H1 (cell line): ENCODE results near the gene KLHDC8B. TPM values are rescaled to one million over a fixed set of nuclear protein-coding genes. Genes with fewer than 3 reads are reported as not detected.
A peak's percentile ranks its signal among the peaks of the same experiment; 100 is the strongest.

ENCODE experiments used
- CTCF ChIA-PET: fragments of 300-600 bp; sonication (Branson Sonifier 250); formaldehyde crosslinking; loops from one replicate; lab custom pipeline; 2021; ENCODE audit not compliant: partially characterized antibody; lab: Charles Lee
- POLR2A ChIA-PET: fragments of 300-600 bp; sonication (Branson Sonifier 250); formaldehyde crosslinking; loops from one replicate; lab custom pipeline; 2021; ENCODE audit warnings: inconsistent platforms; ENCODE audit not compliant: partially characterized antibody; lab: Charles Lee
- DNase-seq, 2 experiments: peaks; one replicate each; pipeline versions ENCODE4 v3.0.0 to v3.0.0-alpha.2; 2010 to 2022; ENCODE audit warnings: low spot score in 2 of 2, low read depth in 1 of 2, mixed read lengths in 1 of 2
- FAIRE-seq: peaks from 2 replicates; lab custom pipeline; 2011; peaks lifted over from hg19 to GRCh38; lab: Jason Lieb, UNC
- H2AFZ ChIP-seq: 2 replicates; pipeline ENCODE4 v1.8.1; 2012; ENCODE audit warnings: low read length, inconsistent platforms
- H2AK5ac ChIP-seq: 2 replicates; pipeline ENCODE4 v1.6.1; 2013; ENCODE audit warnings: low read depth, low read length
- H2BK120ac ChIP-seq: replicated peaks from 2 replicates; pipeline ENCODE3; 2013; ENCODE audit warnings: low read depth, low read length, inconsistent platforms
- H2BK12ac ChIP-seq: 2 replicates; pipeline ENCODE4 v1.6.1; 2013; ENCODE audit warnings: low read depth, low read length
- H2BK15ac ChIP-seq: 2 replicates; pipeline ENCODE4 v1.6.1; 2013; ENCODE audit warnings: low read length
- H2BK20ac ChIP-seq: 2 replicates; pipeline ENCODE4 v1.6.1; 2013; ENCODE audit warnings: low read length
- H2BK5ac ChIP-seq: 2 replicates; pipeline ENCODE4 v1.6.1; 2013; ENCODE audit warnings: low read depth, low read length
- H3K14ac ChIP-seq: 2 replicates; pipeline ENCODE4 v1.6.1; 2013; ENCODE audit warnings: inconsistent platforms; ENCODE audit not compliant: insufficient read length
- H3K18ac ChIP-seq: 2 replicates; pipeline ENCODE4 v1.6.1; 2013; ENCODE audit warnings: low read length; ENCODE audit errors: extremely low read depth
- H3K23ac ChIP-seq: 2 replicates; pipeline ENCODE4 v1.6.1; 2013; ENCODE audit warnings: inconsistent platforms; ENCODE audit not compliant: insufficient read length
- H3K23me2 ChIP-seq: 2 replicates; pipeline ENCODE4 v1.6.1; 2013; ENCODE audit warnings: low read depth, low read length
- H3K27ac ChIP-seq: 2 replicates; pipeline ENCODE4 v1.6.1; 2011; ENCODE audit warnings: low read depth, low read length, inconsistent platforms
- H3K27me3 ChIP-seq, 4 experiments: replicated peaks in 1 of 4; 1 replicate in 1 of 4; 2 replicates in 3 of 4; pipeline versions ENCODE4 v1.6.1 to v1.8.1; 2011 to 2013; ENCODE audit warnings: low read length in 3 of 4, mild to moderate bottlenecking in 3 of 4, inconsistent platforms in 2 of 4, mixed read lengths in 2 of 4, moderate library complexity in 1 of 4; ENCODE audit not compliant: control insufficient read depth in 3 of 4, insufficient read depth in 3 of 4; ENCODE audit errors: extremely low read depth in 1 of 4
- H3K36me3 ChIP-seq, 4 experiments: 2 replicates each; pipeline versions ENCODE4 v1.6.1 to v1.8.1; 2011 to 2013; ENCODE audit warnings: mild to moderate bottlenecking in 4 of 4, low read length in 3 of 4, moderate library complexity in 2 of 4, control low read depth in 1 of 4, inconsistent platforms in 1 of 4; ENCODE audit not compliant: insufficient read depth in 4 of 4, control insufficient read depth in 2 of 4
- H3K4ac ChIP-seq: replicated peaks from 2 replicates; pipeline ENCODE3; 2013; ENCODE audit warnings: low read length, low read depth, mixed read lengths, inconsistent platforms; ENCODE audit not compliant: insufficient read length
- H3K4me1 ChIP-seq, 4 experiments: replicated peaks in 1 of 4; 1 replicate in 1 of 4; 2 replicates in 3 of 4; pipeline versions ENCODE4 v1.6.1 to v1.8.1; 2011 to 2013; ENCODE audit warnings: low read length in 3 of 4, inconsistent platforms in 2 of 4, mixed read lengths in 1 of 4; ENCODE audit not compliant: insufficient read depth in 4 of 4, control insufficient read depth in 3 of 4
- H3K4me2 ChIP-seq, 2 experiments: 2 replicates each; pipeline versions ENCODE4 v1.6.1 to v1.8.1; 2011 to 2013; ENCODE audit warnings: low read depth in 2 of 2, low read length in 2 of 2, control low read depth in 1 of 2, inconsistent platforms in 1 of 2, mild to moderate bottlenecking in 1 of 2; ENCODE audit not compliant: insufficient read depth in 1 of 2
- H3K4me3 ChIP-seq, 4 experiments: fragments of 200-600, 300-600 bp in 1 of 4; sonication (generic), shearing (Covaris generic), sonication (Bioruptor Twin) in 1 of 4; 2 replicates each; pipeline versions ENCODE4 v1.5.1 to v1.8.1; 2011 to 2016; ENCODE audit warnings: low read length in 4 of 4, low read depth in 3 of 4, control low read depth in 2 of 4, inconsistent platforms in 2 of 4, mild to moderate bottlenecking in 2 of 4, mixed read lengths in 1 of 4, moderate library complexity in 1 of 4; ENCODE audit not compliant: insufficient read depth in 2 of 4; ENCODE audit errors: extremely low read depth in 1 of 4
- H3K56ac ChIP-seq: replicated peaks from 2 replicates; pipeline ENCODE3; 2013; ENCODE audit warnings: low read depth, mild to moderate bottlenecking, mixed read lengths, low read length, inconsistent platforms; ENCODE audit not compliant: insufficient read length
- H3K79me1 ChIP-seq: 2 replicates; pipeline ENCODE4 v1.6.1; 2013; ENCODE audit warnings: low read depth, low read length, control low read depth
- H3K79me2 ChIP-seq, 2 experiments: 2 replicates each; pipeline versions ENCODE4 v1.6.1 to v1.8.1; 2012 to 2013; ENCODE audit warnings: low read length in 2 of 2, mild to moderate bottlenecking in 2 of 2, inconsistent platforms in 1 of 2; ENCODE audit not compliant: insufficient read depth in 2 of 2, control insufficient read depth in 1 of 2
- H3K9ac ChIP-seq, 4 experiments: replicated peaks in 1 of 4; 1 replicate in 1 of 4; 2 replicates in 3 of 4; pipeline versions ENCODE4 v1.6.1 to v1.8.1; 2011 to 2013; ENCODE audit warnings: low read depth in 3 of 4, low read length in 3 of 4, control low read depth in 2 of 4, mild to moderate bottlenecking in 2 of 4, moderate library complexity in 2 of 4, inconsistent platforms in 1 of 4; ENCODE audit errors: extremely low read depth in 1 of 4
- H3K9me3 ChIP-seq, 2 experiments: 2 replicates each; pipeline versions ENCODE4 v1.6.1 to v1.8.1; 2012 to 2013; ENCODE audit warnings: mild to moderate bottlenecking in 2 of 2, moderate library complexity in 2 of 2, control low read depth in 1 of 2, inconsistent platforms in 1 of 2, low read depth in 1 of 2, low read length in 1 of 2, mixed read lengths in 1 of 2; ENCODE audit not compliant: insufficient read depth in 2 of 2
- H4K20me1 ChIP-seq, 2 experiments: replicated peaks in 1 of 2; 2 replicates each; pipeline versions ENCODE3 to v1.8.1; 2011 to 2013; ENCODE audit warnings: inconsistent platforms in 2 of 2, low read length in 2 of 2, mild to moderate bottlenecking in 1 of 2; ENCODE audit not compliant: insufficient read depth in 2 of 2, control insufficient read depth in 1 of 2
- H4K5ac ChIP-seq: 2 replicates; pipeline ENCODE4 v1.6.1; 2013; ENCODE audit warnings: low read length, low read depth, mixed read lengths, inconsistent platforms; ENCODE audit not compliant: insufficient read length
- H4K8ac ChIP-seq: 2 replicates; pipeline ENCODE4 v1.8.0; 2013; ENCODE audit warnings: mild to moderate bottlenecking, moderate library complexity, low read length, inconsistent platforms; ENCODE audit not compliant: insufficient read depth; ENCODE audit errors: extremely low read depth
- H4K91ac ChIP-seq: replicated peaks from 2 replicates; pipeline ENCODE3; 2013; ENCODE audit warnings: low read length, mixed read lengths, inconsistent platforms; ENCODE audit not compliant: insufficient read length
- BACH1 ChIP-seq: IDR thresholded peaks from 2 replicates; pipeline ENCODE4 v1.6.1; 2012; ENCODE audit warnings: low read length, improper control_type of control experiment
- CTBP2 ChIP-seq: IDR thresholded peaks from 2 replicates; pipeline ENCODE4 v1.7.0; 2011; ENCODE audit warnings: borderline replicate concordance, mild to moderate bottlenecking, moderate library complexity, mixed read lengths, low read length; ENCODE audit not compliant: insufficient read depth, insufficient read length
- HDAC2 ChIP-seq, 2 experiments: fragments of 300-600 bp in 1 of 2; sonication (generic) in 1 of 2; IDR thresholded peaks; 2 replicates each; pipeline ENCODE4 v1.6.1; 2011 to 2012; ENCODE audit warnings: low read depth in 2 of 2, low read length in 2 of 2, mild to moderate bottlenecking in 2 of 2, moderate library complexity in 2 of 2, borderline replicate concordance in 1 of 2, inconsistent platforms in 1 of 2
- POLR2A ChIP-seq, 2 experiments: IDR thresholded peaks; 1 replicate in 1 of 2; 2 replicates in 1 of 2; pipeline ENCODE4 v1.6.1; 2011; ENCODE audit warnings: low read depth in 2 of 2, low read length in 2 of 2, mild to moderate bottlenecking in 2 of 2; ENCODE audit errors: control extremely low read depth in 1 of 2
- RAD21 ChIP-seq, 2 experiments: IDR thresholded peaks in 1 of 2; conservative IDR thresholded peaks in 1 of 2; 2 replicates each; pipeline ENCODE4 v1.6.1; 2011; ENCODE audit warnings: low read depth in 2 of 2, low read length in 2 of 2, improper control_type of control experiment in 1 of 2, inconsistent platforms in 1 of 2, mild to moderate bottlenecking in 1 of 2, moderate library complexity in 1 of 2
- SAP30 ChIP-seq: fragments of 300-600 bp; sonication (generic); IDR thresholded peaks from 2 replicates; pipeline ENCODE4 v1.7.1; 2012; ENCODE audit warnings: low read length, moderate library complexity, mild to moderate bottlenecking, inconsistent platforms; ENCODE audit not compliant: insufficient read depth, insufficient replicate concordance
- WGBS, 2 experiments: shearing (Covaris generic) in 1 of 2; methylation state at CpG; one replicate each; pipeline versions ENCODE4 v1.1.6 to v1.1.7; 2013 to 2015; ENCODE audit warnings: low lambda C conversion rate in 2 of 2, mixed read lengths in 2 of 2, inconsistent platforms in 1 of 2, low coverage in 1 of 2, missing lambda C conversion rate in 1 of 2; ENCODE audit not compliant: insufficient replicate concordance in 2 of 2, insufficient coverage in 1 of 2, insufficient read length in 1 of 2; ENCODE audit errors: extremely low coverage in 1 of 2, missing lambda C conversion rate in 1 of 2; 5-methylcytosine and 5-hydroxymethylcytosine counted together
- polyA plus RNA-seq, 7 experiments: library from polyadenylated mRNA; depleted of rRNA in 3 of 7; stranded (reverse) in 5 of 7; unstranded in 2 of 7; fragments of >200 nt in 5 of 7; fragments of 200-250 nt in 2 of 7; gene quantifications; 1 replicate in 5 of 7; 2 replicates in 1 of 7; 4 replicates in 1 of 7; pipeline versions ENCODE4 v1.2.1 to v1.2.3, GENCODE V29; 2011 to 2013; ENCODE audit warnings: missing spikeins in 2 of 7, mixed read lengths in 2 of 7
- total RNA-seq: library from RNA; stranded (reverse); fragmentation: NEBNext Ultra II Directional; extraction: Animal tissue kit (Norgen Biotek cat#: 25700); gene quantifications from 2 replicates; pipeline ENCODE4 v1.2.1, GENCODE V29; 2021

KLHDC8B gene
- total and polyA plus RNA-seq, 2 of the 8 experiments (the other 6 are each of a cell fraction or from before 2014, with no cell fraction given) = 15.8 to 21.3 TPM

DNA sequence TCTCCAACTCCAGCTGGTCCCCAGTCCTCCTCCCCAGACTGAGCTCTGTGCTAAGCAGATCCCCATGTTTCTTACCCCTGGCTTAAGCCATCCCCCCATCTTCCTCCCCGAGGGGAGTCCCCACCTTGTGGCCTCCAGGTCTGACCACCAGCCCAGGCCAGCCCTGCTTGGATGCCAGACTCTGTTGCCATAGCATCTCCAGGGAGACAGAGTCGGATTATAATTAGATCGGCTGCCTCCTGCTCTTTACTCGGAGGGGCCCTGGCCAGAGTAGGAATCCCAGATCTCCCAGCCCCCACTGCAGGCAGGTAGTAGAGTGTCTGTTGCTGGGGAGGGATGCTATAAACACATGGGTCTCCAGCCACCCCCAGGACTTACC lies 2.4 kb downstream of the KLHDC8B start:
- H2BK5ac ChIP-seq = no peak overlapping the region; the same call in 1 of the 2 replicates
- FAIRE-seq (no peak), DNase-seq (no peak)
- H3K4me1 ChIP-seq = peaks cover 0 to 22% (median 13%) of the 10 kb centered on the region in 4 experiments; a peak in 6 of 7 replicates
- H3K27me3 ChIP-seq = no peaks in the 10 kb centered on the region; a peak in 1 of 7 replicates
- no peaks in the 10 kb centered on the region for H3K36me3 ChIP-seq
- no peaks in the 10 kb centered on the region for H3K79me1 ChIP-seq
- no peak overlapping the region for H3K18ac ChIP-seq
- no peak overlapping the region for H2AFZ ChIP-seq
- H3K4me3 ChIP-seq = peak overlapping the region in 2 of 4 experiments; percentile 5 to 28; a peak in 3 of 8 replicates
- H4K5ac ChIP-seq = no peak overlapping the region
- no peak overlapping the region for H2BK120ac ChIP-seq
- H2BK20ac ChIP-seq = no peak overlapping the region
- no peaks in the 10 kb centered on the region for H3K9me3 ChIP-seq
- no peak overlapping the region for H3K4ac ChIP-seq
- no peak overlapping the region for H2AK5ac ChIP-seq
- no peaks in the 10 kb centered on the region for H3K79me2 ChIP-seq
- peaks cover 7% of the 10 kb centered on the region for H3K23me2 ChIP-seq
- ChIA-PET POLR2A (interaction anchor here (0.7 to 2.2 kb wide), 7 partner anchors 15 to 296 kb away, joined by 3 to 6 read pairs (median 3); partner anchors contain the start of genes DAG1 and QRICH1), CTCF (interaction anchor here (1.0 to 1.8 kb wide), 6 partner anchors 14 to 105 kb away, joined by 3 to 5 read pairs (median 4); no protein-coding TSS in a partner anchor)
- no peak overlapping the region; a peak in 1 of 7 replicates for H3K9ac ChIP-seq
- 88% methylated on average over 4 of the region's 4 CpGs; no CpG with 5 or more reads in 1 of the 2 experiments for WGBS, 2 experiments
- peak overlapping the region; percentile 64 to 92; a peak in 3 of 4 replicates for H3K4me2 ChIP-seq
- peak overlapping the region; percentile 5; the same call in 1 of the 2 replicates for H2BK12ac ChIP-seq
- no peak overlapping the region for H3K56ac ChIP-seq
- TF ChIP-seq POLR2A (IDR thresholded peaks at IDR 0.05; ENCODE audit: control extremely low read depth in 1 of 2, low read depth in 2 of 2, low read length in 2 of 2) = no peak
- no peak for TF ChIP-seq HDAC2 (IDR thresholded peaks at IDR 0.05; ENCODE audit: borderline replicate concordance in 1 of 2, low read depth in 2 of 2, low read length in 2 of 2)
- TF ChIP-seq BACH1 = no peak
- no peak for TF ChIP-seq CTBP2
- TF ChIP-seq SAP30 = no peak
- no peak for TF ChIP-seq RAD21 (IDR thresholded peaks at IDR 0.05 in 1 of 2, conservative IDR thresholded peaks at IDR 0.05 in 1 of 2; ENCODE audit: low read depth in 2 of 2, low read length in 2 of 2)
- H3K14ac ChIP-seq = no peak overlapping the region
- no peaks in the 10 kb centered on the region for H4K20me1 ChIP-seq
- peak overlapping the region; percentile 6 for H4K8ac ChIP-seq
- H2BK15ac ChIP-seq = no peak overlapping the region
- no peak overlapping the region for H4K91ac ChIP-seq
- no peak overlapping the region for H3K23ac ChIP-seq
- peak overlapping the region; percentile 24; the same call in 1 of the 2 replicates for H3K27ac ChIP-seq
